HCT116 (cell line): Measurements from ENCODE around the gene BHLHE41. TPM values are rescaled to one million over a fixed set of nuclear protein-coding genes. Genes with fewer than 3 reads are reported as not detected.

Experiments
- ATAC-seq: fragments of 200-7000 bp; cut with Tn5 transposase; 2 replicates; pipeline ENCODE4 v1.9.1; 2020; ENCODE audit warnings: mild to moderate bottlenecking, moderate library complexity
- BruUV-seq: library from RNA; stranded (reverse); fragments of 400-500 nt; replicated peaks from 2 replicates; lab custom pipeline; 2021; lab: Mats Ljungman, UMichigan
- CTCF ChIA-PET: fragments of 300-600 bp; sonication (Branson Sonifier 250); formaldehyde crosslinking; loops from one replicate; lab custom pipeline; 2021; ENCODE audit warnings: antibody characterized with exemption; lab: Charles Lee
- POLR2A ChIA-PET: fragments of 300-600, 350-600 bp; sonication (Branson Sonifier 250); formaldehyde crosslinking; loops from one replicate; lab custom pipeline; 2021; ENCODE audit warnings: antibody characterized with exemption; lab: Charles Lee
- RAD21 ChIA-PET, 2 experiments: fragments of 300-600 bp; sonication (Branson Sonifier 250); formaldehyde crosslinking; loops; one replicate each; lab custom pipeline; 2023; ENCODE audit warnings: low total read pairs in 2 of 2; ENCODE audit not compliant: uncharacterized antibody in 2 of 2, unreplicated experiment in 2 of 2, low non-redundant PET in 1 of 2; lab: Charles Lee
- DNase-seq: peaks from one replicate; pipeline ENCODE4 v3.0.0-alpha.2; 2010; ENCODE audit warnings: low read depth, low spot score
- H2AFZ ChIP-seq: fragments of 200-600 bp; shearing (Covaris generic), sonication (generic); 2 replicates; pipeline ENCODE4 v1.6.1; 2017; ENCODE audit warnings: low read depth, mixed run types, mixed read lengths, antibody characterized with exemption, low read length; ENCODE audit not compliant: poor library complexity, severe bottlenecking
- H3K27ac ChIP-seq: 2 replicates; pipeline ENCODE4 v1.5.1; 2012; ENCODE audit warnings: low read depth, low read length
- H3K27me3 ChIP-seq: fragments of 200-600 bp; sonication (generic); 2 replicates; pipeline ENCODE4 v1.6.1; 2016; ENCODE audit warnings: mixed run types, low read length, mixed read lengths; ENCODE audit not compliant: insufficient read depth
- H3K36me3 ChIP-seq, 2 experiments: fragments of 200-500 bp in 1 of 2; fragments of 200-600 bp in 1 of 2; sonication (Bioruptor generic) in 1 of 2; sonication (generic) in 1 of 2; 2 replicates each; pipeline versions ENCODE4 v1.5.1 to v1.6.1; 2014 to 2016; ENCODE audit warnings: low read length in 2 of 2, inconsistent platforms in 1 of 2, mixed read lengths in 1 of 2, mixed run types in 1 of 2; ENCODE audit not compliant: insufficient read depth in 2 of 2, control insufficient read depth in 1 of 2
- H3K4me1 ChIP-seq, 2 experiments: fragments of 200-600 bp in 1 of 2; sonication (generic) in 1 of 2; 2 replicates each; pipeline versions ENCODE4 v1.5.1 to v1.6.1; 2012 to 2017; ENCODE audit warnings: low read length in 2 of 2, inconsistent platforms in 1 of 2, mild to moderate bottlenecking in 1 of 2, mixed read lengths in 1 of 2, mixed run types in 1 of 2, moderate library complexity in 1 of 2; ENCODE audit not compliant: insufficient read depth in 2 of 2, control insufficient read depth in 1 of 2
- H3K4me2 ChIP-seq: fragments of 200-600 bp; sonication (generic); 2 replicates; pipeline ENCODE4 v1.6.1; 2017; ENCODE audit warnings: mixed run types, low read length, mixed read lengths
- H3K4me3 ChIP-seq, 2 experiments: fragments of 200-600 bp in 1 of 2; sonication (generic) in 1 of 2; replicated peaks in 1 of 2; 2 replicates each; pipeline ENCODE4 v1.5.1; 2011 to 2016; ENCODE audit warnings: low read length in 2 of 2, control low read depth in 1 of 2, low read depth in 1 of 2, mild to moderate bottlenecking in 1 of 2, mixed read lengths in 1 of 2, mixed run types in 1 of 2
- H3K79me2 ChIP-seq: fragments of 200-600 bp; sonication (generic); 2 replicates; pipeline ENCODE4 v1.6.1; 2017; ENCODE audit warnings: mild to moderate bottlenecking, mixed run types, low read length, moderate library complexity, mixed read lengths; ENCODE audit not compliant: insufficient read depth
- H3K9ac ChIP-seq: fragments of 200-600 bp; sonication (generic); 2 replicates; pipeline ENCODE4 v1.6.1; 2016; ENCODE audit warnings: low read length, mixed read lengths
- H3K9me2 ChIP-seq: fragments of 200-600 bp; sonication (generic), shearing (Covaris generic); 2 replicates; pipeline ENCODE4 v1.6.1; 2017; ENCODE audit warnings: mixed run types, mild to moderate bottlenecking, moderate library complexity; ENCODE audit not compliant: insufficient read depth
- H3K9me3 ChIP-seq, 2 experiments: fragments of 200-500 bp in 1 of 2; fragments of 200-600 bp in 1 of 2; sonication (Bioruptor generic) in 1 of 2; sonication (generic) in 1 of 2; 2 replicates each; pipeline ENCODE4 v1.6.1; 2014 to 2017; ENCODE audit warnings: low read length in 2 of 2, mixed read lengths in 2 of 2, inconsistent platforms in 1 of 2, low read depth in 1 of 2, mild to moderate bottlenecking in 1 of 2, mixed run types in 1 of 2, moderate library complexity in 1 of 2; ENCODE audit not compliant: control insufficient read depth in 1 of 2, insufficient read depth in 1 of 2
- H4K20me1 ChIP-seq: fragments of 200-600 bp; sonication (generic), shearing (Covaris generic); 2 replicates; pipeline ENCODE4 v1.6.1; 2017; ENCODE audit warnings: mixed run types, mild to moderate bottlenecking, moderate library complexity; ENCODE audit not compliant: insufficient read depth
- EGR1 ChIP-seq: IDR thresholded peaks from 2 replicates; pipeline ENCODE4 v1.6.1; 2012; ENCODE audit warnings: low read depth
- FOSL1 ChIP-seq: IDR thresholded peaks from 2 replicates; pipeline ENCODE4 v1.6.1; 2012; ENCODE audit warnings: low read depth
- RAD21 ChIP-seq: IDR thresholded peaks from 2 replicates; pipeline ENCODE4 v1.6.1; 2012; ENCODE audit warnings: low read depth, mild to moderate bottlenecking
- SP1 ChIP-seq: IDR thresholded peaks from 2 replicates; pipeline ENCODE4 v1.6.1; 2012; ENCODE audit warnings: low read depth
- SRF ChIP-seq: IDR thresholded peaks from 2 replicates; pipeline ENCODE4 v1.6.1; 2012; ENCODE audit warnings: low read depth
- TCF7L2 ChIP-seq: IDR thresholded peaks from 2 replicates; pipeline ENCODE4 v1.7.0; 2011; ENCODE audit warnings: borderline replicate concordance, inconsistent platforms; ENCODE audit not compliant: insufficient read depth, insufficient read length; ENCODE audit errors: extremely low read depth
- YY1 ChIP-seq: IDR thresholded peaks from 2 replicates; pipeline ENCODE4 v1.6.1; 2011; ENCODE audit warnings: low read length, low read depth, moderate library complexity, mild to moderate bottlenecking; ENCODE audit not compliant: insufficient replicate concordance; ENCODE audit errors: extremely low read depth
- ZFX ChIP-seq: fragments of 450-650 bp; IDR thresholded peaks from 2 replicates; pipeline ENCODE4 v1.6.1; 2017
- intact Hi-C: fragments of 100-400 bp; cut with micrococcal nuclease; formaldehyde crosslinking; loops from 2 replicates; pipeline ENCODE4 v1.10.0; 2022
- total RNA-seq: library from RNA; stranded (reverse); gene quantifications from one replicate; pipeline ENCODE4 v1.2.1, GENCODE V29; 2021; ENCODE audit not compliant: unreplicated experiment
- TF ChIP-seq, protein P1 (sequence below), 3 experiments: fragments of 200-600 bp in 1 of 3; sonication (generic) in 1 of 3; IDR thresholded peaks in 2 of 3; conservative IDR thresholded peaks in 1 of 3; 2 replicates each; pipeline ENCODE4 v1.5.1; 2012 to 2017; ENCODE audit warnings: low read depth in 2 of 3, low read length in 2 of 3, antibody characterized with exemption in 1 of 3, borderline replicate concordance in 1 of 3, control low read depth in 1 of 3, mild to moderate bottlenecking in 1 of 3, mixed read lengths in 1 of 3, mixed run types in 1 of 3, moderate library complexity in 1 of 3; ENCODE audit not compliant: insufficient read depth in 1 of 3
- TF ChIP-seq, protein P2 (sequence below): IDR thresholded peaks from 2 replicates; pipeline ENCODE4 v1.6.1; 2012

BHLHE41 gene
- total RNA-seq, 1 experiment from 2014 or later: 4.7 TPM

DNA sequence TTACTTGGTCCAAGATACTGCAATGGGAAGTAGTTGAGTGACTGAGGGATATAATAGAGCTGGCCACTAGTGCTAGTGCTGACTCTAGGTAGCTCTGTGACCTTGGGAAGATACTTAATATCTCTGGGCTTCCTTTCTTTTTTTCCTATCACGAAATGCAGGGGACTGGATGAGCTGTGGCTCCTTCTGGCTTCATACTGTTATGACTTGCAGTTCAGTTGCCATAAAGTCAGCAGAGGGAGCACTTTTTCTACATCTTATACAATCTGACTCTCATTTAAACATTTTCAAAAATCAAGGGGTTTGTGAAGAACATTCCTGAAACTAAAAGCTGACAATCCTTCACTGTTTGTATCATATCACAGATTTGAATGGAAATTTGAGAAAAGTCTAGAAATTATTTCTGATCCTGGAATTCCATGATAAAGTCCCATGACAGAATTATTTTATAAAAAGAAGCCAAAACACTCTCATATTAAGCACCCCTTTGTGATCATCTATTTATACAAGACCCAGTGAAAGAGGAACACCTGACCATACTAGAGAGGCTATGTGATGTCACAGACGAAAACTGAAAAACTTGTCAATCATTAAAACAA is 5.3 kb downstream of the BHLHE41 start:
- ChIA-PET CTCF (interaction anchor here (0.8 to 3.9 kb wide), 13 partner anchors 9 to 582 kb away, joined by 3 to 26 read pairs (median 4); no protein-coding TSS in a partner anchor), POLR2A (interaction anchor here (0.8 kb wide), 2 partner anchors 8 to 14 kb away, joined by 3 read pairs; no protein-coding TSS in a partner anchor), RAD21 (interaction anchor here in 1 of 2 experiments (1.2 kb wide), 1 partner anchor 582 kb away, joined by 4 read pairs; no protein-coding TSS in a partner anchor)
- ATAC-seq (peak; percentile 58), DNase-seq (peak; percentile 51)
- Histone ChIP-seq H3K4me2 (peak overlapping the region; percentile 30; the same call in 1 of the 2 replicates), H3K9ac (0 out of 2 replicates have a peak overlapping the region, but pooled peaks have one; percentile 1), H3K9me2 (no peaks in the 10 kb centered on the region), H2AFZ (peak overlapping the region; percentile 33), H3K27ac (no peak overlapping the region), H3K4me3 (no peak overlapping the region), H3K4me1 (peaks cover 13 to 38% of the 10 kb centered on the region in 2 experiments), H3K79me2 (no peaks in the 10 kb centered on the region), H3K9me3 (no peaks in the 10 kb centered on the region), H3K36me3 (no peaks in the 10 kb centered on the region), H3K27me3 (peaks cover 5% of the 10 kb centered on the region; the same call in 1 of the 2 replicates), H4K20me1 (no peaks in the 10 kb centered on the region)
- intact Hi-C loops: loop anchor here (1.0 to 5.0 kb wide), 4 partner anchors 283 to 581 kb away; no protein-coding TSS in a partner anchor
- TF ChIP-seq FOSL1: no peak
- no peak for TF ChIP-seq YY1
- no peak for TF ChIP-seq EGR1
- TF ChIP-seq SP1: no peak
- TF ChIP-seq ZFX: no peak
- TF ChIP-seq, protein P1, sequence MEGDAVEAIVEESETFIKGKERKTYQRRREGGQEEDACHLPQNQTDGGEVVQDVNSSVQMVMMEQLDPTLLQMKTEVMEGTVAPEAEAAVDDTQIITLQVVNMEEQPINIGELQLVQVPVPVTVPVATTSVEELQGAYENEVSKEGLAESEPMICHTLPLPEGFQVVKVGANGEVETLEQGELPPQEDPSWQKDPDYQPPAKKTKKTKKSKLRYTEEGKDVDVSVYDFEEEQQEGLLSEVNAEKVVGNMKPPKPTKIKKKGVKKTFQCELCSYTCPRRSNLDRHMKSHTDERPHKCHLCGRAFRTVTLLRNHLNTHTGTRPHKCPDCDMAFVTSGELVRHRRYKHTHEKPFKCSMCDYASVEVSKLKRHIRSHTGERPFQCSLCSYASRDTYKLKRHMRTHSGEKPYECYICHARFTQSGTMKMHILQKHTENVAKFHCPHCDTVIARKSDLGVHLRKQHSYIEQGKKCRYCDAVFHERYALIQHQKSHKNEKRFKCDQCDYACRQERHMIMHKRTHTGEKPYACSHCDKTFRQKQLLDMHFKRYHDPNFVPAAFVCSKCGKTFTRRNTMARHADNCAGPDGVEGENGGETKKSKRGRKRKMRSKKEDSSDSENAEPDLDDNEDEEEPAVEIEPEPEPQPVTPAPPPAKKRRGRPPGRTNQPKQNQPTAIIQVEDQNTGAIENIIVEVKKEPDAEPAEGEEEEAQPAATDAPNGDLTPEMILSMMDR (IDR thresholded peaks at IDR 0.05 in 2 of 3, conservative IDR thresholded peaks at IDR 0.05 in 1 of 3; ENCODE audit: borderline replicate concordance in 1 of 3, insufficient read depth in 1 of 3, low read depth in 2 of 3, low read length in 2 of 3): peak; percentile 53 to 75 (median 62)
- TF ChIP-seq, protein P2, sequence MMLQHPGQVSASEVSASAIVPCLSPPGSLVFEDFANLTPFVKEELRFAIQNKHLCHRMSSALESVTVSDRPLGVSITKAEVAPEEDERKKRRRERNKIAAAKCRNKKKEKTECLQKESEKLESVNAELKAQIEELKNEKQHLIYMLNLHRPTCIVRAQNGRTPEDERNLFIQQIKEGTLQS: no peak
- peak; percentile 77 for TF ChIP-seq RAD21
- TF ChIP-seq TCF7L2: no peak
- no peak for TF ChIP-seq SRF
- no TSS peak for BruUV-seq
